ENCODE data around the gene TMEM97. TPM values are rescaled to one million over a fixed set of nuclear protein-coding genes. Genes with fewer than 3 reads are reported as not detected.
A peak's percentile ranks its signal among the peaks of the same experiment; 100 is the strongest.
"Not testable (repeated sequence)": the region's sequence is repeated elsewhere in the genome, so short reads cannot be mapped to it uniquely, and the experiment has no call there.

The TMEM97 gene
- total RNA-seq, 2 donors from 2014 or later = 72.1 to 80.7 TPM

GRCh38 chr17:28271431-28271830 is 47.6 kb upstream of the TMEM97 start:
- Histone ChIP-seq H3K27me3 (ENCODE audit: control insufficient read depth, insufficient read depth, low read length, poor library complexity, severe bottlenecking) (no peaks in the 10 kb centered on the region), H3K27ac (ENCODE audit: low read depth, low read length) (no peak overlapping the region), H3K4me3 (ENCODE audit: low read length) (no peak overlapping the region), H3K9me3 (ENCODE audit: control insufficient read depth, low read length) (peaks cover 8% of the 10 kb centered on the region), H3K4me1 (ENCODE audit: control insufficient read depth, insufficient read depth, low read length) (no peaks in the 10 kb centered on the region), H3K36me3 (ENCODE audit: control insufficient read depth, insufficient read depth, low read length) (no peaks in the 10 kb centered on the region), H3K9ac (ENCODE audit: extremely low read depth, low read length, poor library complexity, severe bottlenecking) (no peak overlapping the region)
- Mint-ChIP-seq H3K4me1 (no peaks in the 10 kb centered on the region), H3K27me3 (ENCODE audit: insufficient read depth) (peaks cover 23% of the 10 kb centered on the region), H3K36me3 (ENCODE audit: low read depth) (peaks cover 3% of the 10 kb centered on the region), H3K9me3 (peaks cover 22% of the 10 kb centered on the region), H3K4me3 (no peak overlapping the region), H3K27ac (no peak overlapping the region)
- DNase-seq = peak; percentile 26
- TF ChIP-seq, protein P1, sequence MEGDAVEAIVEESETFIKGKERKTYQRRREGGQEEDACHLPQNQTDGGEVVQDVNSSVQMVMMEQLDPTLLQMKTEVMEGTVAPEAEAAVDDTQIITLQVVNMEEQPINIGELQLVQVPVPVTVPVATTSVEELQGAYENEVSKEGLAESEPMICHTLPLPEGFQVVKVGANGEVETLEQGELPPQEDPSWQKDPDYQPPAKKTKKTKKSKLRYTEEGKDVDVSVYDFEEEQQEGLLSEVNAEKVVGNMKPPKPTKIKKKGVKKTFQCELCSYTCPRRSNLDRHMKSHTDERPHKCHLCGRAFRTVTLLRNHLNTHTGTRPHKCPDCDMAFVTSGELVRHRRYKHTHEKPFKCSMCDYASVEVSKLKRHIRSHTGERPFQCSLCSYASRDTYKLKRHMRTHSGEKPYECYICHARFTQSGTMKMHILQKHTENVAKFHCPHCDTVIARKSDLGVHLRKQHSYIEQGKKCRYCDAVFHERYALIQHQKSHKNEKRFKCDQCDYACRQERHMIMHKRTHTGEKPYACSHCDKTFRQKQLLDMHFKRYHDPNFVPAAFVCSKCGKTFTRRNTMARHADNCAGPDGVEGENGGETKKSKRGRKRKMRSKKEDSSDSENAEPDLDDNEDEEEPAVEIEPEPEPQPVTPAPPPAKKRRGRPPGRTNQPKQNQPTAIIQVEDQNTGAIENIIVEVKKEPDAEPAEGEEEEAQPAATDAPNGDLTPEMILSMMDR (conservative IDR thresholded peaks at IDR 0.05) = no peak
- 89 to 94% methylated on average over 2 to 3 of the region's 3 CpGs for WGBS, 2 experiments (ENCODE audit: insufficient coverage in 1 of 2, insufficient read length in 1 of 2)

GRCh38 chr17:28272166-28272565 is 46.8 kb upstream of the TMEM97 start:
- WGBS, 2 experiments (ENCODE audit: insufficient coverage in 1 of 2, insufficient read length in 1 of 2) = 86 to 90% methylated on average over 1 to 2 of the region's 2 CpGs
- H3K4me3 ChIP-seq (ENCODE audit: low read length) = no peak overlapping the region
- peaks cover 1% of the 10 kb centered on the region for H3K36me3 Mint-ChIP-seq (ENCODE audit: low read depth)
- no peak overlapping the region for H3K9ac ChIP-seq (ENCODE audit: extremely low read depth, low read length, poor library complexity, severe bottlenecking)
- no peak overlapping the region for H3K4me3 Mint-ChIP-seq
- H3K4me1 Mint-ChIP-seq = no peaks in the 10 kb centered on the region
- H3K27me3 Mint-ChIP-seq (ENCODE audit: insufficient read depth) = peaks cover 23% of the 10 kb centered on the region
- H3K27me3 ChIP-seq (ENCODE audit: control insufficient read depth, insufficient read depth, low read length, poor library complexity, severe bottlenecking) = no peaks in the 10 kb centered on the region
- H3K9me3 Mint-ChIP-seq = peaks cover 14% of the 10 kb centered on the region
- no peak overlapping the region for H3K27ac ChIP-seq (ENCODE audit: low read depth, low read length)
- peaks cover under 1% of the 10 kb centered on the region for H3K9me3 ChIP-seq (ENCODE audit: control insufficient read depth, low read length)
- DNase-seq = peak; percentile 38
- H3K36me3 ChIP-seq (ENCODE audit: control insufficient read depth, insufficient read depth, low read length) = no peaks in the 10 kb centered on the region
- no peaks in the 10 kb centered on the region for H3K4me1 ChIP-seq (ENCODE audit: control insufficient read depth, insufficient read depth, low read length)
- TF ChIP-seq, protein P1 (conservative IDR thresholded peaks at IDR 0.05) = no peak
- H3K27ac Mint-ChIP-seq = no peak overlapping the region

DNA sequence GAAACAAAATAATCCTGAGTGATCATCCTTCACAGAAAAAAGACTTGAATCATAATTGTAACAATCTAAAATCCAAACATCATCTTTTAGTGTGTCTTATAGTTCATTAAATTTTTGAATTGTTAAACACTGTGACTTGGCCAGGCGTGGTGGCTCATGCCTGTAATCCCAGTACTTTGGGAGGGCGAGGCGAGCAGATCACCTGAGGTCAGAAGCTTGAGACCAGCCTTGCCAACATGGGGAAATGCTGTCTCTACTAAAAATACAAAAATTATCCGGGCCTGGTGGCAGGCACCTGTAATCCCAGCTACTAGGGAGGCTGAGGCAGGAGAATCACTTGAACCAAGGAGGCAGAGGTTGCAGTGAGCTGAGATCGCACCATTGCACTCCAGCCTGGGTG is 45.7 kb upstream of the TMEM97 start:
- H3K9me3 Mint-ChIP-seq; H3K9ac ChIP-seq (ENCODE audit: extremely low read depth, low read length, poor library complexity, severe bottlenecking); H3K4me3 ChIP-seq (ENCODE audit: low read length); H3K36me3 Mint-ChIP-seq (ENCODE audit: low read depth); H3K27ac Mint-ChIP-seq; H3K4me1 Mint-ChIP-seq; H3K27me3 ChIP-seq (ENCODE audit: control insufficient read depth, insufficient read depth, low read length, poor library complexity, severe bottlenecking); H3K4me3 Mint-ChIP-seq; H3K4me1 ChIP-seq (ENCODE audit: control insufficient read depth, insufficient read depth, low read length); H3K27ac ChIP-seq (ENCODE audit: low read depth, low read length); H3K9me3 ChIP-seq (ENCODE audit: control insufficient read depth, low read length); H3K36me3 ChIP-seq (ENCODE audit: control insufficient read depth, insufficient read depth, low read length): not testable (repeated sequence)
- WGBS, 2 experiments (ENCODE audit: insufficient coverage in 1 of 2, insufficient read length in 1 of 2) = 82 to 84% methylated on average over 4 to 5 of the region's 5 CpGs
- peak; percentile 22 for DNase-seq
- H3K27me3 Mint-ChIP-seq (ENCODE audit: insufficient read depth) = peaks cover 23% of the 10 kb centered on the region
